SU-DHL-6 (cell line): ENCODE data around the gene PACC1.

ENCODE experiments used
- EZH2phosphoT487 ChIP-seq: fragments of 200-600 bp; sonication (generic), shearing (Covaris generic); conservative IDR thresholded peaks from 2 replicates; pipeline ENCODE4 v1.6.1; 2018; ENCODE audit warnings: mild to moderate bottlenecking, antibody characterized with exemption, low read length, moderate library complexity, mixed read lengths
- TF ChIP-seq, protein P1 (sequence below): fragments of 200-600 bp; sonication (generic); IDR thresholded peaks from one replicate; pipeline ENCODE4 v1.5.1; 2017; ENCODE audit warnings: antibody characterized with exemption, mild to moderate bottlenecking, low read length, moderate library complexity; ENCODE audit not compliant: insufficient read depth, poor library complexity, severe bottlenecking

DNA sequence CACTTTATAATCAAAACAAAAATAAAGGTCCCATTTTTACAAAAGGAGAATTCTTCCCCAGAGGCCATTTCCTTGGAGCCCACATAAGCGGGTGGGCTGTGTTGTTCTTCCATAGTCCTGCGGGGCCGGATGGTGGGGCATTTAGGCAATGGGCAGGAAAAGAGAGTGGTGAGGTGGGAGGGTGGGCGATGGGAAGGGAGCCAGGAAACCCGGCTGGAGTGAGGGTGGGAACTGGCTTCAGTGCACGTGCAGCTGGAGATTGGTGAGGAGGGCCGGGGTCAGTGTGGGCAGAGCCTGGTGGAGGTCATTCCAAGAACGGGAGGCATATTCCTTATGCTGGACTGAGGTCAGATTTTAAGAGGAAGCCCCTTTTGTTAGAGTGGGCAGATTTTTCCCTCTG is 31.6 kb upstream of the PACC1 start:
- TF ChIP-seq, protein P1, sequence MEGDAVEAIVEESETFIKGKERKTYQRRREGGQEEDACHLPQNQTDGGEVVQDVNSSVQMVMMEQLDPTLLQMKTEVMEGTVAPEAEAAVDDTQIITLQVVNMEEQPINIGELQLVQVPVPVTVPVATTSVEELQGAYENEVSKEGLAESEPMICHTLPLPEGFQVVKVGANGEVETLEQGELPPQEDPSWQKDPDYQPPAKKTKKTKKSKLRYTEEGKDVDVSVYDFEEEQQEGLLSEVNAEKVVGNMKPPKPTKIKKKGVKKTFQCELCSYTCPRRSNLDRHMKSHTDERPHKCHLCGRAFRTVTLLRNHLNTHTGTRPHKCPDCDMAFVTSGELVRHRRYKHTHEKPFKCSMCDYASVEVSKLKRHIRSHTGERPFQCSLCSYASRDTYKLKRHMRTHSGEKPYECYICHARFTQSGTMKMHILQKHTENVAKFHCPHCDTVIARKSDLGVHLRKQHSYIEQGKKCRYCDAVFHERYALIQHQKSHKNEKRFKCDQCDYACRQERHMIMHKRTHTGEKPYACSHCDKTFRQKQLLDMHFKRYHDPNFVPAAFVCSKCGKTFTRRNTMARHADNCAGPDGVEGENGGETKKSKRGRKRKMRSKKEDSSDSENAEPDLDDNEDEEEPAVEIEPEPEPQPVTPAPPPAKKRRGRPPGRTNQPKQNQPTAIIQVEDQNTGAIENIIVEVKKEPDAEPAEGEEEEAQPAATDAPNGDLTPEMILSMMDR: no peak
- no peak for TF ChIP-seq EZH2phosphoT487
